Heart left ventricle (tissue), 11 donors: ENCODE data around the gene TXNDC17. TPM values are rescaled to one million over a fixed set of nuclear protein-coding genes. Genes with fewer than 3 reads are reported as not detected.

ENCODE experiments used
- microRNA-seq, 4 donors: library from miRNA; unstranded; fragments of <30 nt; microRNA quantifications; one replicate each; pipeline versions ENCODE4 to v1.2.0, GENCODE V29; 2017 to 2020
- polyA plus RNA-seq, 2 donors: library from polyadenylated mRNA; stranded (reverse); fragments of 200-250 nt; gene quantifications; one replicate each; pipeline ENCODE4 v1.2.3, GENCODE V29; 2013
- total RNA-seq, 9 donors: library from RNA; depleted of rRNA in 2 of 9; stranded (reverse); fragments of >200 nt in 2 of 9; fragmentation: NEBNext Ultra II Directional in 3 of 9; extraction: Animal tissue kit (Norgen Biotek cat#: 25700) in 3 of 9; gene quantifications; one replicate each; pipeline versions ENCODE4 v1.1.0 to v1.2.4, GENCODE V29; 2016 to 2023
- donor health status: ischemic (EF 13 %, LVEDD 7.1; RV severe dilation, severe dysfunction).
- donor health status: healthy with polysubstance abuse.
- donor health status: DM: no; HTN: yes; CAD: no.
- donor health status: DM: no; HTN: no; CAD: no.
- donor health status: ischemic (EF 25% LVEDD 5.7; RV mildly dilated, moderate dysfunction).
- donor health status: healthy.
- donor health status: DM: yes; HTN: yes; CAD: no.
- donor health status: PGD.
- donor health status: nonischemic (EF 23%, LVEDD 6.1; RV moderate dilation, normal function).

TXNDC17 gene
- total and polyA plus RNA-seq, 11 donors, result 31.5 to 221 (median 62.8) TPM

Small RNAs within 50 kb of the gene (microRNA-seq; reads per million reads assigned to microRNA genes)
- gene MIR4520-1, result 0 reads per million in 4 donors
- 0 reads per million in 4 donors for gene MIR4520-2

Other genes starting within 250 kb of the TXNDC17 start
- not detected for gene AIPL1, start 205.9 kb upstream of the TXNDC17 start, total RNA-seq
- not detected for gene AIPL1, start 205.9 kb upstream of the TXNDC17 start, polyA plus RNA-seq
- 1 to 10 TPM in 2 of 9 donors, under 1 TPM in 3, not detected in 4; 0.35 to 4.6 (median 0.75) TPM for gene PIMREG, start 196.6 kb upstream of the TXNDC17 start, total RNA-seq
- under 1 TPM in 1 of 2 donors, not detected in 1; 0.21 TPM for gene PIMREG, start 196.6 kb upstream of the TXNDC17 start, polyA plus RNA-seq
- gene PITPNM3, start 84.5 kb upstream of the TXNDC17 start, total RNA-seq, result 1 to 10 TPM in 1 of 9 donors, under 1 TPM in 8; 0.16 to 1.7 (median 0.33) TPM
- gene PITPNM3, start 84.5 kb upstream of the TXNDC17 start, polyA plus RNA-seq, result under 1 TPM; 0.23 to 0.42 TPM
- 10 to 100 TPM in 1 of 9 donors, 1 to 10 TPM in 8; 3.3 to 10.2 (median 5.0) TPM for gene KIAA0753, start 349 bp upstream of the TXNDC17 start, total RNA-seq
- gene KIAA0753, start 349 bp upstream of the TXNDC17 start, polyA plus RNA-seq, result 1 to 10 TPM; 2.7 to 5.0 TPM
- gene MED31, start 10.5 kb downstream of the TXNDC17 start, total RNA-seq, result 10 to 100 TPM in 7 of 9 donors, 1 to 10 TPM in 2; 5.4 to 17.5 (median 13.7) TPM
- 10 to 100 TPM; 18.7 to 20.9 TPM for gene MED31, start 10.5 kb downstream of the TXNDC17 start, polyA plus RNA-seq
- gene C17orf100, start 10.7 kb downstream of the TXNDC17 start, total RNA-seq, result under 1 TPM; 0.30 to 0.75 (median 0.56) TPM
- under 1 TPM; 0.84 to 0.86 TPM for gene C17orf100, start 10.7 kb downstream of the TXNDC17 start, polyA plus RNA-seq
- gene SLC13A5, start 72.3 kb downstream of the TXNDC17 start, total RNA-seq, result under 1 TPM in 1 of 9 donors, not detected in 8; 0.72 TPM
- gene SLC13A5, start 72.3 kb downstream of the TXNDC17 start, polyA plus RNA-seq, result under 1 TPM in 1 of 2 donors, not detected in 1; 0.06 TPM
- gene XAF1, start 115.0 kb downstream of the TXNDC17 start, total RNA-seq, result 10 to 100 TPM in 8 of 9 donors, 1 to 10 TPM in 1; 9.5 to 77.8 (median 24.9) TPM
- 10 to 100 TPM; 12.1 to 38.3 TPM for gene XAF1, start 115.0 kb downstream of the TXNDC17 start, polyA plus RNA-seq
- gene FBXO39, start 135.2 kb downstream of the TXNDC17 start, total RNA-seq, result under 1 TPM in 2 of 9 donors, not detected in 7; 0.19 to 0.20 TPM
- under 1 TPM; 0.14 to 0.19 TPM for gene FBXO39, start 135.2 kb downstream of the TXNDC17 start, polyA plus RNA-seq
- not detected for gene TEKT1, start 190.7 kb downstream of the TXNDC17 start, total RNA-seq
- gene TEKT1, start 190.7 kb downstream of the TXNDC17 start, polyA plus RNA-seq, result not detected